ENCODE data around the gene USF1.
"Not testable (repeated sequence)": the region's sequence is repeated elsewhere in the genome, so short reads cannot be mapped to it uniquely, and the experiment has no call there.

Gene USF1

GRCh38 chr1:161046605-161047228, 940 bp upstream of the USF1 start:
- DNase-seq: no peak

- DNase-seq: peak; percentile 68
These were observed 655 bp downstream of the USF1 start for GRCh38 chr1:161044908-161045735.

GRCh38 chr1:161044535-161044907, 1.3 kb downstream of the USF1 start:
- no peak for DNase-seq

GRCh38 chr1:161039546-161039945, 6.2 kb downstream of the USF1 start:
- DNase-seq: no peak

GRCh38 chr1:161039154-161039545, 6.6 kb downstream of the USF1 start:
- no peak for DNase-seq

GRCh38 chr1:161038523-161039153, 7.1 kb downstream of the USF1 start, which contains the start of gene TSTD1:
Gene TSTD1 (minus strand): TSS chr1:161038964. CDS start chr1:161038889, 75 bp downstream.
- peak; percentile 90 for DNase-seq

- no peak for DNase-seq
These were observed 7.9 kb downstream of the USF1 start for GRCh38 chr1:161037661-161038522.

- DNase-seq: no peak
These were observed 12.0 kb downstream of the USF1 start for GRCh38 chr1:161033751-161034150.

GRCh38 chr1:161032409-161032808, 13.4 kb downstream of the USF1 start:
- DNase-seq: no peak

- DNase-seq: no peak
These were observed 13.9 kb downstream of the USF1 start for GRCh38 chr1:161031874-161032273.

- not testable (repeated sequence) for DNase-seq
These were observed 16.3 kb downstream of the USF1 start for GRCh38 chr1:161029466-161029865.

- not testable (repeated sequence) for DNase-seq
These were observed 18.8 kb downstream of the USF1 start for GRCh38 chr1:161026954-161027353.

GRCh38 chr1:161022432-161022831, 23.3 kb downstream of the USF1 start:
- not testable (repeated sequence) for DNase-seq

- no peak for DNase-seq
These were observed 23.8 kb downstream of the USF1 start for GRCh38 chr1:161021970-161022353.

- peak; percentile 90 for DNase-seq
These were observed 24.4 kb downstream of the USF1 start for GRCh38 chr1:161021165-161021969.

- peak; percentile 46 for DNase-seq
These were observed 25.1 kb downstream of the USF1 start, which contains the start of gene F11R for GRCh38 chr1:161020509-161021164. Gene F11R (minus strand): TSS chr1:161021152. CDS start chr1:161021073, 79 bp downstream.

- no peak for DNase-seq
These were observed 25.9 kb downstream of the USF1 start for GRCh38 chr1:161019751-161020495.

- DNase-seq: not testable (repeated sequence)
These were observed 26.6 kb downstream of the USF1 start for GRCh38 chr1:161019111-161019660.

GRCh38 chr1:161018631-161018930, 27.2 kb downstream of the USF1 start:
- no peak for DNase-seq
